Measurements from ENCODE around the gene POC5.

The POC5 gene

DNA sequence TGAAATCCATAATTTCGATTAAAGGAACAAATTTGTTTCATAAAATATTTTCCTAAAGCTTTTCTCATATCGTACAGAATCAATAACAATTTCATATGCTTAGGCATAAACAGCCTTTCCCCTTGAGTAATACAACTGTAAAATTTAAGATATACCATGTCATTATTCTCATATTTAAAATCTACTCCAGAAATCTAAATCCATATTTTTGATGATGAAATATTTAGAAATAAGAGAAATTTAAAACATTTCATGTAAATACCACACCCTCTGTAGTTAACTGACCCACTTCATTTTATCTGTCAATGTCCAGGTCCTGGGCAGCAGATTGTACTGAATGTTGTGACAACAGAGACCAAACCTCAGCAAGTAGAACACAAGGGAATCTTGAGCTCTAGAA is 5.1 kb downstream of the POC5 start:
- no peaks in the 10 kb centered on the region for H3K36me3 ChIP-seq (replicated peaks)
- H3K27ac ChIP-seq, result no peak overlapping the region
- in situ Hi-C loops (cut with HindIII; ENCODE audit: low pct_ligation_motif_present, low sequenced_read_pairs), result no loop called here
- TF ChIP-seq, protein P1, sequence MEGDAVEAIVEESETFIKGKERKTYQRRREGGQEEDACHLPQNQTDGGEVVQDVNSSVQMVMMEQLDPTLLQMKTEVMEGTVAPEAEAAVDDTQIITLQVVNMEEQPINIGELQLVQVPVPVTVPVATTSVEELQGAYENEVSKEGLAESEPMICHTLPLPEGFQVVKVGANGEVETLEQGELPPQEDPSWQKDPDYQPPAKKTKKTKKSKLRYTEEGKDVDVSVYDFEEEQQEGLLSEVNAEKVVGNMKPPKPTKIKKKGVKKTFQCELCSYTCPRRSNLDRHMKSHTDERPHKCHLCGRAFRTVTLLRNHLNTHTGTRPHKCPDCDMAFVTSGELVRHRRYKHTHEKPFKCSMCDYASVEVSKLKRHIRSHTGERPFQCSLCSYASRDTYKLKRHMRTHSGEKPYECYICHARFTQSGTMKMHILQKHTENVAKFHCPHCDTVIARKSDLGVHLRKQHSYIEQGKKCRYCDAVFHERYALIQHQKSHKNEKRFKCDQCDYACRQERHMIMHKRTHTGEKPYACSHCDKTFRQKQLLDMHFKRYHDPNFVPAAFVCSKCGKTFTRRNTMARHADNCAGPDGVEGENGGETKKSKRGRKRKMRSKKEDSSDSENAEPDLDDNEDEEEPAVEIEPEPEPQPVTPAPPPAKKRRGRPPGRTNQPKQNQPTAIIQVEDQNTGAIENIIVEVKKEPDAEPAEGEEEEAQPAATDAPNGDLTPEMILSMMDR (IDR thresholded peaks at IDR 0.05; ENCODE audit: low read depth, low read length, missing control alignments), result no peak
- no peak overlapping the region for H3K4me3 ChIP-seq (ENCODE audit: low read depth, low read length)
- H3K27me3 ChIP-seq (replicated peaks), result no peaks in the 10 kb centered on the region
- DNase-seq, result no peak

DNA sequence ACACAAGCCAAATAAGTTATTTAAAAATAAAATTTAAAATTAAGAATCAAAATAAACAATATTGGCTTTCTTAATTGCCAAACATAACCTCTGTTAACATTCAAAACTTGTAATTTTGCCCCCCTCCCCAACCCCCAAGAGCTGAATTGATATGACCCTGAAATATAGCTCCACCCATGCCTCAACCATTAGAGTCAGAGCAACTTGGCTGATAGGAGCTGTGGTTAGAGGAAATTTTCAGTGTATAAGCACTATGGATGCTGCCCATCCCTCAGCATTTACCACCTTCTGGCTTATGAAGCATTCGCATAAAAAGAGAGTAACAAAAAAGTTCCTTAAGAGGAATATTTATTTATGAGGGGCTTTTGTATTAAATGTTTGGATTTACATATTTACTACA is 6.1 kb downstream of the POC5 start:
- in situ Hi-C loops (cut with HindIII; ENCODE audit: low pct_ligation_motif_present, low sequenced_read_pairs), result no loop called here

DNA sequence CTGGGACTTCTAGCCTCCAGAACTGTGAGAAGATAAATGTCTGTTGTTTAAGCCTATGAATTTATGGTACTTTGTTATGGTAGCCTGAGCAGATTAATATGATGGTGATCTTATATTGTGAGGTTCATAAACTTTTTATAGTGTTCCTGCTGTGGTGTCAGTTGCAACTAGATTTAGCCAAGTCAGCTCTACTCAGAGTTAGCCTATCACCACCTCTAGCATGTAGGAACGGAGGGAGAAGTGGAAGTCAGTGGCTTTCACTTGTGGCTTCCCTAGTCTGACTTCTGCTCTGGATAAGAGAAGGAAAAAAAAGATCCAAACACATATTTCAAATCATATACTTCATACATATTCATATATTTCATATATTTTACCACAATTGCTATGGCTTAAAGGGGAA is 6.6 kb downstream of the POC5 start:
- in situ Hi-C loops (cut with HindIII; ENCODE audit: low pct_ligation_motif_present, low sequenced_read_pairs), result no loop called here
- H3K27ac ChIP-seq, result no peak overlapping the region
- TF ChIP-seq, protein P1 (IDR thresholded peaks at IDR 0.05; ENCODE audit: low read depth, low read length, missing control alignments), result no peak

More for the DNA sequence above, 6.1 kb downstream of the POC5 start:
- no peaks in the 10 kb centered on the region for H3K27me3 ChIP-seq (replicated peaks)
- DNase-seq, result no peak
- H3K36me3 ChIP-seq (replicated peaks), result no peaks in the 10 kb centered on the region
- no peak overlapping the region for H3K27ac ChIP-seq
- TF ChIP-seq, protein P1 (IDR thresholded peaks at IDR 0.05; ENCODE audit: low read depth, low read length, missing control alignments), result no peak
- H3K4me3 ChIP-seq (ENCODE audit: low read depth, low read length), result no peak overlapping the region

DNA sequence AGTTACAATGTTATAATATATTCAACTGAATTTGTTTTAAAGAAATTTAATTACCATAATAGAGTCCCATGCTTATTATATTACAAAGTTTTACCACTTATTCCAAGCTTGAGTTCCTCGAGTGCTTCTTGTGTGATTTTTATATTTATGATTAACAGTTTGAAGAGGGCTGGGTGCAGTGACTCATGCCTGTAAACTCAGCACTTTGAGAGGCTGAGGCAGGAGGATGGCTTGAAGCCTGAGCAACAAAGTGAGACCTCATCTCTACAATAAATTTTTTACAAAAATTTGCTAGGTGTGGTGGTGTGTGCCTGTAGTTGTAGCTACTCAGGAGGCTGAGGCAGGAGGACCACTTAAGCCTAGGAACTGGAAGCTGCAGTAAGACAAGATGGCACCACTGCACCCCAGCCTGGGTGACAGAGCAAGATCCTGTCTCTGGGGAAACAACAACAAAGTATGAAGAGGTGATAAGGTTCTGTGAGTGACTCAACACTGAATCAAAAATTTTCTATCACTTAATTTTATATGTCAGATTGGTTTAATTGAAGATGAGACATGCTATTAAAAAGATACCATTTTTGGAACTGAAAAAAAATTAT is 9.2 kb downstream of the POC5 start:
- Histone ChIP-seq H3K27ac (no peak overlapping the region), H3K27me3 (replicated peaks) (no peaks in the 10 kb centered on the region), H3K36me3 (replicated peaks) (peaks cover 7% of the 10 kb centered on the region), H3K4me3 (ENCODE audit: low read depth, low read length) (no peak overlapping the region)
- in situ Hi-C loops (cut with HindIII; ENCODE audit: low pct_ligation_motif_present, low sequenced_read_pairs), result no loop called here
- DNase-seq, result peak; percentile 25
- TF ChIP-seq, protein P1 (IDR thresholded peaks at IDR 0.05; ENCODE audit: low read depth, low read length, missing control alignments), result no peak

More for the DNA sequence above, 6.6 kb downstream of the POC5 start:
- Histone ChIP-seq H3K4me3 (ENCODE audit: low read depth, low read length) (no peak overlapping the region), H3K27me3 (replicated peaks) (no peaks in the 10 kb centered on the region), H3K36me3 (replicated peaks) (no peaks in the 10 kb centered on the region)
- DNase-seq, result no peak

DNA sequence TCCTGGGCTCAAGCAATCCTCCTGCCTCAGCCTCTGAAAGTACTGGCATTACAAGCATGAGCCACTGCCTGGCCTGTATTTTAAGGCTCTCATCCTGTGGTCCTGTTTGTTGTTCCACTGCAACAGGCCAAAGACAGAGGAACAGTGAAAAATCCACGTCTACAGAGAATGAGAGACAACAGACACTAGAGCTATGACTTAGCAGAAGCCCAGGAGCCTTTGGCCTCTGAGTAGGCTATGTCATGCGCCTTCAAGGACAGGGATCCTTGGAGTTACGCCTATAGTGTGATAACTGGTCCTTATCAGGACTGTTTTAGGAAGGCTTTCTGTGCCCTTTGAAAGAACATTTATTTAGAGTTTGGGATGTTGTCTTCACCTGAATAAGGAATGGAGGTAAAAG is 10.5 kb downstream of the POC5 start:
- in situ Hi-C loops (cut with HindIII; ENCODE audit: low pct_ligation_motif_present, low sequenced_read_pairs), result no loop called here
- TF ChIP-seq, protein P1 (IDR thresholded peaks at IDR 0.05; ENCODE audit: low read depth, low read length, missing control alignments), result no peak
- H3K27ac ChIP-seq, result no peak overlapping the region
- no peaks in the 10 kb centered on the region for H3K27me3 ChIP-seq (replicated peaks)
- H3K36me3 ChIP-seq (replicated peaks), result peaks cover 18% of the 10 kb centered on the region
- no peak for DNase-seq
- no peak overlapping the region for H3K4me3 ChIP-seq (ENCODE audit: low read depth, low read length)

DNA sequence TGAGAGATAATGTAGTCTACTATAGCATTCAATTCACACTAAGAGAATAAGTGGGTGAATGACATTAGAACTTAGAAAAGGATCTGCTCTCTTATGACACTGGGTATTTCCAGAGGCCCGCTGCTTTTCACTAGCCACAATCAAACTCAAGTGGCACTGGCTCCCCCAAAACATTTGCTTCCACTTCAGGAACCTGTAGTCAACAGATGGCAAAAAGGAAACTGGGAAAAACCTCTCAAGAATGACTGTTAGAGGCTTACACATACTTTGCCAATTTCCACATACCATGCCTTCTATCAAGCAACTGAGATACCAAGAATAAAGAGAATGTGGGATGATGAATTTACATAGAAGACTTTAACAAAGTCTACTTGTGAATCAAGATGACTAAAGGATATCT is 11.2 kb downstream of the POC5 start:
- Histone ChIP-seq H3K27me3 (replicated peaks) (no peaks in the 10 kb centered on the region), H3K27ac (no peak overlapping the region), H3K4me3 (ENCODE audit: low read depth, low read length) (no peak overlapping the region), H3K36me3 (replicated peaks) (peaks cover 19% of the 10 kb centered on the region)
- in situ Hi-C loops (cut with HindIII; ENCODE audit: low pct_ligation_motif_present, low sequenced_read_pairs), result no loop called here
- TF ChIP-seq, protein P1 (IDR thresholded peaks at IDR 0.05; ENCODE audit: low read depth, low read length, missing control alignments), result no peak
- DNase-seq, result no peak
